H1 (cell line): ENCODE results near the gene CPLX1. TPM values are rescaled to one million over a fixed set of nuclear protein-coding genes. Genes with fewer than 3 reads are reported as not detected.

Experiments
- CTCF ChIA-PET: fragments of 300-600 bp; sonication (Branson Sonifier 250); formaldehyde crosslinking; loops from one replicate; lab custom pipeline; 2021; ENCODE audit not compliant: partially characterized antibody; lab: Charles Lee
- POLR2A ChIA-PET: fragments of 300-600 bp; sonication (Branson Sonifier 250); formaldehyde crosslinking; loops from one replicate; lab custom pipeline; 2021; ENCODE audit warnings: inconsistent platforms; ENCODE audit not compliant: partially characterized antibody; lab: Charles Lee
- DNase-seq, 2 experiments: peaks; one replicate each; pipeline versions ENCODE4 v3.0.0 to v3.0.0-alpha.2; 2010 to 2022; ENCODE audit warnings: low spot score in 2 of 2, low read depth in 1 of 2, mixed read lengths in 1 of 2
- FAIRE-seq: peaks from 2 replicates; lab custom pipeline; 2011; peaks lifted over from hg19 to GRCh38; lab: Jason Lieb, UNC
- H2AFZ ChIP-seq: 2 replicates; pipeline ENCODE4 v1.8.1; 2012; ENCODE audit warnings: low read length, inconsistent platforms
- H2AK5ac ChIP-seq: 2 replicates; pipeline ENCODE4 v1.6.1; 2013; ENCODE audit warnings: low read depth, low read length
- H2BK120ac ChIP-seq: replicated peaks from 2 replicates; pipeline ENCODE3; 2013; ENCODE audit warnings: low read depth, low read length, inconsistent platforms
- H2BK12ac ChIP-seq: 2 replicates; pipeline ENCODE4 v1.6.1; 2013; ENCODE audit warnings: low read depth, low read length
- H2BK15ac ChIP-seq: 2 replicates; pipeline ENCODE4 v1.6.1; 2013; ENCODE audit warnings: low read length
- H2BK20ac ChIP-seq: 2 replicates; pipeline ENCODE4 v1.6.1; 2013; ENCODE audit warnings: low read length
- H2BK5ac ChIP-seq: 2 replicates; pipeline ENCODE4 v1.6.1; 2013; ENCODE audit warnings: low read depth, low read length
- H3K14ac ChIP-seq: 2 replicates; pipeline ENCODE4 v1.6.1; 2013; ENCODE audit warnings: inconsistent platforms; ENCODE audit not compliant: insufficient read length
- H3K18ac ChIP-seq: 2 replicates; pipeline ENCODE4 v1.6.1; 2013; ENCODE audit warnings: low read length; ENCODE audit errors: extremely low read depth
- H3K23ac ChIP-seq: 2 replicates; pipeline ENCODE4 v1.6.1; 2013; ENCODE audit warnings: inconsistent platforms; ENCODE audit not compliant: insufficient read length
- H3K23me2 ChIP-seq: 2 replicates; pipeline ENCODE4 v1.6.1; 2013; ENCODE audit warnings: low read depth, low read length
- H3K27ac ChIP-seq: 2 replicates; pipeline ENCODE4 v1.6.1; 2011; ENCODE audit warnings: low read depth, low read length, inconsistent platforms
- H3K27me3 ChIP-seq, 4 experiments: replicated peaks in 1 of 4; 1 replicate in 1 of 4; 2 replicates in 3 of 4; pipeline versions ENCODE4 v1.6.1 to v1.8.1; 2011 to 2013; ENCODE audit warnings: low read length in 3 of 4, mild to moderate bottlenecking in 3 of 4, inconsistent platforms in 2 of 4, mixed read lengths in 2 of 4, moderate library complexity in 1 of 4; ENCODE audit not compliant: control insufficient read depth in 3 of 4, insufficient read depth in 3 of 4; ENCODE audit errors: extremely low read depth in 1 of 4
- H3K36me3 ChIP-seq, 4 experiments: 2 replicates each; pipeline versions ENCODE4 v1.6.1 to v1.8.1; 2011 to 2013; ENCODE audit warnings: mild to moderate bottlenecking in 4 of 4, low read length in 3 of 4, moderate library complexity in 2 of 4, control low read depth in 1 of 4, inconsistent platforms in 1 of 4; ENCODE audit not compliant: insufficient read depth in 4 of 4, control insufficient read depth in 2 of 4
- H3K4ac ChIP-seq: replicated peaks from 2 replicates; pipeline ENCODE3; 2013; ENCODE audit warnings: low read length, low read depth, mixed read lengths, inconsistent platforms; ENCODE audit not compliant: insufficient read length
- H3K4me1 ChIP-seq, 4 experiments: replicated peaks in 1 of 4; 1 replicate in 1 of 4; 2 replicates in 3 of 4; pipeline versions ENCODE4 v1.6.1 to v1.8.1; 2011 to 2013; ENCODE audit warnings: low read length in 3 of 4, inconsistent platforms in 2 of 4, mixed read lengths in 1 of 4; ENCODE audit not compliant: insufficient read depth in 4 of 4, control insufficient read depth in 3 of 4
- H3K4me2 ChIP-seq, 2 experiments: 2 replicates each; pipeline versions ENCODE4 v1.6.1 to v1.8.1; 2011 to 2013; ENCODE audit warnings: low read depth in 2 of 2, low read length in 2 of 2, control low read depth in 1 of 2, inconsistent platforms in 1 of 2, mild to moderate bottlenecking in 1 of 2; ENCODE audit not compliant: insufficient read depth in 1 of 2
- H3K4me3 ChIP-seq, 4 experiments: fragments of 200-600, 300-600 bp in 1 of 4; sonication (generic), shearing (Covaris generic), sonication (Bioruptor Twin) in 1 of 4; 2 replicates each; pipeline versions ENCODE4 v1.5.1 to v1.8.1; 2011 to 2016; ENCODE audit warnings: low read length in 4 of 4, low read depth in 3 of 4, control low read depth in 2 of 4, inconsistent platforms in 2 of 4, mild to moderate bottlenecking in 2 of 4, mixed read lengths in 1 of 4, moderate library complexity in 1 of 4; ENCODE audit not compliant: insufficient read depth in 2 of 4; ENCODE audit errors: extremely low read depth in 1 of 4
- H3K56ac ChIP-seq: replicated peaks from 2 replicates; pipeline ENCODE3; 2013; ENCODE audit warnings: low read depth, mild to moderate bottlenecking, mixed read lengths, low read length, inconsistent platforms; ENCODE audit not compliant: insufficient read length
- H3K79me1 ChIP-seq: 2 replicates; pipeline ENCODE4 v1.6.1; 2013; ENCODE audit warnings: low read depth, low read length, control low read depth
- H3K79me2 ChIP-seq, 2 experiments: 2 replicates each; pipeline versions ENCODE4 v1.6.1 to v1.8.1; 2012 to 2013; ENCODE audit warnings: low read length in 2 of 2, mild to moderate bottlenecking in 2 of 2, inconsistent platforms in 1 of 2; ENCODE audit not compliant: insufficient read depth in 2 of 2, control insufficient read depth in 1 of 2
- H3K9ac ChIP-seq, 4 experiments: replicated peaks in 1 of 4; 1 replicate in 1 of 4; 2 replicates in 3 of 4; pipeline versions ENCODE4 v1.6.1 to v1.8.1; 2011 to 2013; ENCODE audit warnings: low read depth in 3 of 4, low read length in 3 of 4, control low read depth in 2 of 4, mild to moderate bottlenecking in 2 of 4, moderate library complexity in 2 of 4, inconsistent platforms in 1 of 4; ENCODE audit errors: extremely low read depth in 1 of 4
- H3K9me3 ChIP-seq, 2 experiments: 2 replicates each; pipeline versions ENCODE4 v1.6.1 to v1.8.1; 2012 to 2013; ENCODE audit warnings: mild to moderate bottlenecking in 2 of 2, moderate library complexity in 2 of 2, control low read depth in 1 of 2, inconsistent platforms in 1 of 2, low read depth in 1 of 2, low read length in 1 of 2, mixed read lengths in 1 of 2; ENCODE audit not compliant: insufficient read depth in 2 of 2
- H4K20me1 ChIP-seq, 2 experiments: replicated peaks in 1 of 2; 2 replicates each; pipeline versions ENCODE3 to v1.8.1; 2011 to 2013; ENCODE audit warnings: inconsistent platforms in 2 of 2, low read length in 2 of 2, mild to moderate bottlenecking in 1 of 2; ENCODE audit not compliant: insufficient read depth in 2 of 2, control insufficient read depth in 1 of 2
- H4K5ac ChIP-seq: 2 replicates; pipeline ENCODE4 v1.6.1; 2013; ENCODE audit warnings: low read length, low read depth, mixed read lengths, inconsistent platforms; ENCODE audit not compliant: insufficient read length
- H4K8ac ChIP-seq: 2 replicates; pipeline ENCODE4 v1.8.0; 2013; ENCODE audit warnings: mild to moderate bottlenecking, moderate library complexity, low read length, inconsistent platforms; ENCODE audit not compliant: insufficient read depth; ENCODE audit errors: extremely low read depth
- H4K91ac ChIP-seq: replicated peaks from 2 replicates; pipeline ENCODE3; 2013; ENCODE audit warnings: low read length, mixed read lengths, inconsistent platforms; ENCODE audit not compliant: insufficient read length
- KDM1A ChIP-seq: fragments of 200-600, 300-600 bp; sonication (generic); IDR thresholded peaks from 2 replicates; pipeline ENCODE4 v1.7.1; 2016; ENCODE audit warnings: mild to moderate bottlenecking, low read length, borderline replicate concordance
- POLR2AphosphoS5 ChIP-seq: IDR thresholded peaks from 2 replicates; pipeline ENCODE4 v1.6.1; 2011; ENCODE audit warnings: low read depth, low read length
- SAP30 ChIP-seq: fragments of 300-600 bp; sonication (generic); IDR thresholded peaks from 2 replicates; pipeline ENCODE4 v1.7.1; 2012; ENCODE audit warnings: low read length, moderate library complexity, mild to moderate bottlenecking, inconsistent platforms; ENCODE audit not compliant: insufficient read depth, insufficient replicate concordance
- WGBS, 2 experiments: shearing (Covaris generic) in 1 of 2; methylation state at CpG; one replicate each; pipeline versions ENCODE4 v1.1.6 to v1.1.7; 2013 to 2015; ENCODE audit warnings: low lambda C conversion rate in 2 of 2, mixed read lengths in 2 of 2, inconsistent platforms in 1 of 2, low coverage in 1 of 2, missing lambda C conversion rate in 1 of 2; ENCODE audit not compliant: insufficient replicate concordance in 2 of 2, insufficient coverage in 1 of 2, insufficient read length in 1 of 2; ENCODE audit errors: extremely low coverage in 1 of 2, missing lambda C conversion rate in 1 of 2; 5-methylcytosine and 5-hydroxymethylcytosine counted together
- polyA plus RNA-seq, 7 experiments: library from polyadenylated mRNA; depleted of rRNA in 3 of 7; stranded (reverse) in 5 of 7; unstranded in 2 of 7; fragments of >200 nt in 5 of 7; fragments of 200-250 nt in 2 of 7; gene quantifications; 1 replicate in 5 of 7; 2 replicates in 1 of 7; 4 replicates in 1 of 7; pipeline versions ENCODE4 v1.2.1 to v1.2.3, GENCODE V29; 2011 to 2013; ENCODE audit warnings: missing spikeins in 2 of 7, mixed read lengths in 2 of 7
- total RNA-seq: library from RNA; stranded (reverse); fragmentation: NEBNext Ultra II Directional; extraction: Animal tissue kit (Norgen Biotek cat#: 25700); gene quantifications from 2 replicates; pipeline ENCODE4 v1.2.1, GENCODE V29; 2021

Gene CPLX1
- total and polyA plus RNA-seq, 2 of the 8 experiments (the other 6 are each of a cell fraction or from before 2014, with no cell fraction given) = 0.32 to 0.56 TPM

DNA sequence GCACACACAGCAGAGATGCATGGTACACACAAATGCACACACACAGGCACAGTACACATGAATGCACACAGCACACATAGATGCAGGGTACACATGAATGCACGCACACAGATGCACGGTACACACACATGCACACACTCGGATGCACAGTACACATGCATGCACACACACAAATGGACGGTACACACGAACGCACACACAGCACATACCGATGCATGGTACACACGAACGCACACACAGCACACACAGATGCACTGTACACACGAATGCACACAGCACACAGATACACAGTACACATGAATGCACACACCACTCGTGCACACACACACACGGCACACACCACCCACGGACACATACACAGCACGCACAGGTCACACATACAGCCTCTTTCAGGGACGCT is 43.8 kb upstream of the CPLX1 start:
- H3K4me1 ChIP-seq = no peaks in the 10 kb centered on the region
- no peak overlapping the region for H3K27ac ChIP-seq
- POLR2A ChIA-PET = no interaction called here
- peak; percentile 31; the same call in 1 of the 2 replicates for TF ChIP-seq KDM1A
- TF ChIP-seq SAP30 = no peak
- TF ChIP-seq POLR2AphosphoS5 = peak; percentile 44; the same call in 1 of the 2 replicates
- no peak overlapping the region for H2BK20ac ChIP-seq
- no peak overlapping the region for H3K18ac ChIP-seq
- no peak overlapping the region for H4K8ac ChIP-seq
- H3K79me1 ChIP-seq = peaks cover 3% of the 10 kb centered on the region
- H4K5ac ChIP-seq = no peak overlapping the region
- no peak overlapping the region for H2BK12ac ChIP-seq
- peaks cover 0 to 18% of the 10 kb centered on the region in 2 experiments for H4K20me1 ChIP-seq
- H4K91ac ChIP-seq = peak overlapping the region; percentile 54
- H3K56ac ChIP-seq = no peak overlapping the region
- H3K4ac ChIP-seq = peak overlapping the region; percentile 78
- 94% methylated on average over 15 of the region's 15 CpGs; no CpG with 5 or more reads in 1 of the 2 experiments for WGBS, 2 experiments
- no peak overlapping the region; the same call in 1 of the 2 replicates for H2AK5ac ChIP-seq
- H3K79me2 ChIP-seq = no peaks in the 10 kb centered on the region
- no peak overlapping the region for H3K4me2 ChIP-seq
- H3K23ac ChIP-seq = no peak overlapping the region
- H3K4me3 ChIP-seq = no peak overlapping the region
- FAIRE-seq = no peak
- DNase-seq = no peak
- H3K14ac ChIP-seq = no peak overlapping the region
- H3K36me3 ChIP-seq = peaks cover under 1 to 36% (median 20%) of the 10 kb centered on the region in 4 experiments; a peak in 5 of 8 replicates
- H3K9ac ChIP-seq = no peak overlapping the region; a peak in 1 of 7 replicates
- peaks cover 3% of the 10 kb centered on the region; the same call in 1 of the 2 replicates for H3K23me2 ChIP-seq
- peaks cover 0 to 8% of the 10 kb centered on the region in 2 experiments; a peak in 1 of 4 replicates for H3K9me3 ChIP-seq
- CTCF ChIA-PET = no interaction called here
- H2AFZ ChIP-seq = no peak overlapping the region
- H2BK15ac ChIP-seq = no peak overlapping the region
- H3K27me3 ChIP-seq = no peaks in the 10 kb centered on the region
- no peak overlapping the region for H2BK5ac ChIP-seq
- no peak overlapping the region for H2BK120ac ChIP-seq
